Liver (tissue), 9 donors: Measurements from ENCODE around the gene LSM10. TPM values are rescaled to one million over a fixed set of nuclear protein-coding genes. Genes with fewer than 3 reads are reported as not detected.

Experiments used
- DNase-seq: peaks from one replicate; pipeline ENCODE4 v3.0.0-alpha.2; 2017; ENCODE audit warnings: low spot score
- H3K27ac ChIP-seq, 2 donors: one replicate each; pipeline ENCODE4 v1.7.0; 2013; ENCODE audit warnings: inconsistent platforms in 2 of 2, low read length in 2 of 2, control low read depth in 1 of 2, low read depth in 1 of 2, mild to moderate bottlenecking in 1 of 2
- H3K27me3 ChIP-seq, 4 donors: one replicate each; pipeline versions ENCODE4 v1.6.1 to v1.7.0; 2013; ENCODE audit warnings: low read length in 3 of 4, inconsistent platforms in 1 of 4, mild to moderate bottlenecking in 1 of 4, moderate library complexity in 1 of 4; ENCODE audit not compliant: control insufficient read depth in 4 of 4, insufficient read depth in 4 of 4
- H3K36me3 ChIP-seq, 4 donors: one replicate each; pipeline versions ENCODE4 v1.6.1 to v1.7.0; 2013; ENCODE audit warnings: low read length in 3 of 4, mild to moderate bottlenecking in 3 of 4, low read depth in 1 of 4, moderate library complexity in 1 of 4; ENCODE audit not compliant: control insufficient read depth in 4 of 4, insufficient read depth in 3 of 4
- H3K4me1 ChIP-seq, 4 donors: one replicate each; pipeline versions ENCODE4 v1.6.1 to v1.7.0; 2013; ENCODE audit warnings: low read length in 3 of 4, mild to moderate bottlenecking in 3 of 4, moderate library complexity in 1 of 4; ENCODE audit not compliant: control insufficient read depth in 4 of 4, insufficient read depth in 4 of 4
- H3K4me3 ChIP-seq, 3 donors: one replicate each; pipeline versions ENCODE4 v1.6.1 to v1.7.0; 2013; ENCODE audit warnings: low read length in 3 of 3, control low read depth in 1 of 3, low read depth in 1 of 3, mild to moderate bottlenecking in 1 of 3
- H3K9ac ChIP-seq, 2 donors: one replicate each; pipeline ENCODE4 v1.7.0; 2013; ENCODE audit warnings: low read length in 2 of 2, mild to moderate bottlenecking in 2 of 2, moderate library complexity in 2 of 2, control low read depth in 1 of 2, low read depth in 1 of 2
- H3K9me3 ChIP-seq, 4 donors: one replicate each; pipeline versions ENCODE4 v1.6.1 to v1.7.0; 2013; ENCODE audit warnings: low read length in 3 of 4; ENCODE audit not compliant: control insufficient read depth in 4 of 4
- CTCF ChIP-seq: fragments of 150-350 bp; IDR thresholded peaks from 2 replicates; pipeline ENCODE4 v1.5.1; 2017; ENCODE audit warnings: improper control_type of control experiment, low read depth, low read length; ENCODE audit not compliant: missing input control
- EGR1 ChIP-seq, 2 donors: IDR thresholded peaks; 2 replicates each; pipeline ENCODE4 v1.6.1; 2016 to 2018; ENCODE audit warnings: antibody characterized with exemption in 2 of 2, low read depth in 2 of 2
- FOXA1 ChIP-seq: IDR thresholded peaks from 2 replicates; pipeline ENCODE4 v1.6.1; 2016; ENCODE audit warnings: antibody characterized with exemption
- FOXA2 ChIP-seq: IDR thresholded peaks from 2 replicates; pipeline ENCODE4 v1.6.1; 2016; ENCODE audit warnings: antibody characterized with exemption
- HNF4A ChIP-seq, 2 donors: conservative IDR thresholded peaks; 2 replicates each; pipeline ENCODE4 v1.6.1; 2016; ENCODE audit warnings: antibody characterized with exemption in 2 of 2, mild to moderate bottlenecking in 2 of 2
- JUND ChIP-seq, 2 donors: IDR thresholded peaks; 2 replicates each; pipeline ENCODE4 v1.6.1; 2016; ENCODE audit warnings: antibody characterized with exemption in 2 of 2
- NR2F2 ChIP-seq: IDR thresholded peaks from 2 replicates; pipeline ENCODE4 v1.6.1; 2016; ENCODE audit warnings: antibody characterized with exemption
- RAD21 ChIP-seq, 2 donors: IDR thresholded peaks; 2 replicates each; pipeline ENCODE4 v1.6.1; 2016; ENCODE audit warnings: antibody characterized with exemption in 2 of 2, mild to moderate bottlenecking in 2 of 2
- RXRA ChIP-seq, 2 donors: IDR thresholded peaks; 2 replicates each; pipeline ENCODE4 v1.6.1; 2017 to 2018; ENCODE audit warnings: antibody characterized with exemption in 2 of 2, mild to moderate bottlenecking in 1 of 2
- SP1 ChIP-seq: IDR thresholded peaks from 2 replicates; pipeline ENCODE4 v1.6.1; 2018; ENCODE audit warnings: antibody characterized with exemption, mild to moderate bottlenecking
- TAF1 ChIP-seq: conservative IDR thresholded peaks from 2 replicates; pipeline ENCODE4 v1.6.1; 2016; ENCODE audit warnings: antibody characterized with exemption, mild to moderate bottlenecking
- YY1 ChIP-seq: IDR thresholded peaks from 2 replicates; pipeline ENCODE4 v1.6.1; 2016; ENCODE audit warnings: antibody characterized with exemption, mild to moderate bottlenecking
- ZBTB33 ChIP-seq: IDR thresholded peaks from 2 replicates; pipeline ENCODE4 v1.6.1; 2016; ENCODE audit warnings: antibody characterized with exemption
- WGBS: extraction: QIAGEN DNeasy Blood & Tissue Kit; methylation state at CpG from one replicate; pipeline ENCODE4 v1.1.7; 2013; 5-methylcytosine and 5-hydroxymethylcytosine counted together
- polyA plus RNA-seq, 2 donors: library from polyadenylated mRNA; stranded (reverse) in 1 of 2; unstranded in 1 of 2; fragments of 200-250 nt in 1 of 2; fragments of >200 nt in 1 of 2; fragmentation: Nextera tagmentation in 1 of 2; extraction: Ambion mirVana in 1 of 2; gene quantifications; one replicate each; pipeline versions ENCODE4 v1.2.1 to v1.2.3, GENCODE V29; 2013 to 2015
- total RNA-seq, 2 donors: library from RNA; depleted of rRNA; stranded (reverse); fragments of >200 nt; gene quantifications; one replicate each; pipeline ENCODE4 v1.2.3, GENCODE V29; 2014
- TF ChIP-seq, protein P1 (sequence below): IDR thresholded peaks from 2 replicates; pipeline ENCODE4 v1.6.1; 2016; ENCODE audit warnings: antibody characterized with exemption
- TF ChIP-seq, protein P2 (sequence below): IDR thresholded peaks from 2 replicates; pipeline ENCODE4 v1.6.1; 2016; ENCODE audit warnings: antibody characterized with exemption
- donor health status: healthy.
- donor health status: healthy.
- donor health status: healthy.
- donor health status: healthy.
- donor health status: healthy.

LSM10 gene
- total and polyA plus RNA-seq, 4 donors = 6.2 to 45.2 (median 24.1) TPM

GRCh38 chr1:36440044-36440443 lies 42.3 kb upstream of the LSM10 start:
- 91% methylated on average over 3 of the region's 3 CpGs for WGBS
- Histone ChIP-seq H3K36me3 (no peaks in the 10 kb centered on the region), H3K4me1 (no peaks in the 10 kb centered on the region), H3K9ac (no peak overlapping the region), H3K9me3 (no peaks in the 10 kb centered on the region), H3K27ac (no peak overlapping the region), H3K27me3 (no peaks in the 10 kb centered on the region), H3K4me3 (no peak overlapping the region)
- DNase-seq = no peak
- TF ChIP-seq HNF4A (conservative IDR thresholded peaks at IDR 0.05) = no peak

DNA sequence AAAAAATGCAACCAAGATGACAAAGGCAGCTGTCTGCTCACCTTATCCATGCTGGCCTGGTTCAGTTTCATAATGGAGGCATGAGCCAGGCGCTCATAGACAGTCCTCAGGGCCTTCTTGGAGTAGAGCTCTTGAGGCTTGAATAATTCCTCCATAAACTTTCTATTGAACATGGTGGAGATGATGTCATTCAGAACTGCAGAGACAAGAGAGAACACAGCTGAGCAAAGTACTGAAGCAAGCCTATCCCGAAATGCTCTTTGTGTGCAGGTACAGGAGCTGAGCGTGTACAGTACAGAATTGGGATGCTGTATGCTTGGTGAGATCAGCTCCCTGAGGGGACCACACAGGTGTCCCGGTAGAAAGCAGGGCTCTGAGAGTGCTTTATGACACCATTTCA lies 41.0 kb upstream of the LSM10 start:
- whole genome bisulfite sequencing = 92% methylated on average over 4 of the region's 4 CpGs
- H3K4me1 ChIP-seq = no peaks in the 10 kb centered on the region

GRCh38 chr1:36436821-36437220 lies 39.1 kb upstream of the LSM10 start:
- no peak for DNase-seq
- H3K4me3 ChIP-seq = no peak overlapping the region
- H3K9ac ChIP-seq = no peak overlapping the region
- H3K27ac ChIP-seq = no peak overlapping the region
- WGBS = 93% methylated on average over 1 of the region's 1 CpG
- no peaks in the 10 kb centered on the region for H3K36me3 ChIP-seq
- H3K27me3 ChIP-seq = no peaks in the 10 kb centered on the region
- TF ChIP-seq YY1 (no peak), TAF1 (no peak), ZBTB33 (no peak), NR2F2 (no peak), FOXA2 (no peak), RAD21 (IDR thresholded peaks at IDR 0.05) (no peak), RXRA (IDR thresholded peaks at IDR 0.05) (no peak), FOXA1 (no peak), HNF4A (conservative IDR thresholded peaks at IDR 0.05) (no peak), CTCF (no peak), EGR1 (IDR thresholded peaks at IDR 0.05; ENCODE audit: low read depth in 2 of 2) (no peak), SP1 (no peak), JUND (IDR thresholded peaks at IDR 0.05) (no peak)
- TF ChIP-seq, protein P1, sequence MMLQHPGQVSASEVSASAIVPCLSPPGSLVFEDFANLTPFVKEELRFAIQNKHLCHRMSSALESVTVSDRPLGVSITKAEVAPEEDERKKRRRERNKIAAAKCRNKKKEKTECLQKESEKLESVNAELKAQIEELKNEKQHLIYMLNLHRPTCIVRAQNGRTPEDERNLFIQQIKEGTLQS = no peak
- TF ChIP-seq, protein P2, sequence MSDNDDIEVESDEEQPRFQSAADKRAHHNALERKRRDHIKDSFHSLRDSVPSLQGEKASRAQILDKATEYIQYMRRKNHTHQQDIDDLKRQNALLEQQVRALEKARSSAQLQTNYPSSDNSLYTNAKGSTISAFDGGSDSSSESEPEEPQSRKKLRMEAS = no peak
- H3K4me1 ChIP-seq = no peaks in the 10 kb centered on the region
- no peaks in the 10 kb centered on the region for H3K9me3 ChIP-seq

More for the DNA sequence above, 41.0 kb upstream of the LSM10 start:
- DNase-seq = no peak
- Histone ChIP-seq H3K36me3 (no peaks in the 10 kb centered on the region), H3K27ac (no peak overlapping the region), H3K27me3 (no peaks in the 10 kb centered on the region), H3K9ac (no peak overlapping the region), H3K9me3 (no peaks in the 10 kb centered on the region), H3K4me3 (no peak overlapping the region)
- TF ChIP-seq FOXA2 = no peak
- no peak for TF ChIP-seq NR2F2
- TF ChIP-seq HNF4A (conservative IDR thresholded peaks at IDR 0.05) = no peak
- no peak for TF ChIP-seq TAF1
- TF ChIP-seq EGR1 (IDR thresholded peaks at IDR 0.05; ENCODE audit: low read depth in 2 of 2) = no peak
- no peak for TF ChIP-seq FOXA1
